Motor neuron (in vitro differentiated cells): ENCODE data around the gene IL17REL. TPM values are rescaled to one million over a fixed set of nuclear protein-coding genes. Genes with fewer than 3 reads are reported as not detected.

Source experiments
- ATAC-seq, 8 experiments: fragments of 200-7000 bp; cut with Tn5 transposase; replicated peaks in 6 of 8; 2 replicates each; pipeline ENCODE4 v1.8.0; 2021; ENCODE audit warnings: mild to moderate bottlenecking in 8 of 8, moderate library complexity in 8 of 8
- H3K27ac ChIP-seq, 2 donors: fragments of 250-450 bp; sonication (Bioruptor Pico); 2 replicates each; pipeline ENCODE4 v1.9.0; 2021; ENCODE audit warnings: antibody characterized with exemption in 2 of 2, mild to moderate bottlenecking in 2 of 2, moderate library complexity in 1 of 2
- H3K4me1 ChIP-seq, 2 donors: fragments of 250-450 bp; sonication (Bioruptor Pico); replicated peaks in 1 of 2; 2 replicates each; pipeline ENCODE4 v1.6.1; 2021; ENCODE audit warnings: antibody characterized with exemption in 2 of 2, mild to moderate bottlenecking in 2 of 2, moderate library complexity in 1 of 2
- H3K4me3 ChIP-seq, 5 donors: fragments of 250-450 bp; sonication (Bioruptor Pico); 2 replicates each; pipeline ENCODE4 v1.9.0; 2021; ENCODE audit warnings: antibody characterized with exemption in 5 of 5, mild to moderate bottlenecking in 5 of 5, moderate library complexity in 4 of 5
- WGBS, 10 experiments: fragments of 450-650 bp; shearing (Covaris generic); methylation state at CpG; one replicate each; pipeline ENCODE4 v1.0.0; 2022; 5-methylcytosine and 5-hydroxymethylcytosine counted together
- in situ Hi-C, 9 experiments: fragments of 400-800 bp; cut with MboI; loops; one replicate each; pipeline ENCODE4 v1.15.0; 2021; ENCODE audit warnings: low sequenced_read_pairs in 9 of 9, low pct_unique_long_range_greater_than_20kb in 2 of 9; ENCODE audit not compliant: unreplicated experiment in 9 of 9
- total RNA-seq, 8 experiments: library from RNA; unstranded; fragments of 300-600 nt; gene quantifications; 2 replicates each; pipeline versions ENCODE4 v1.2.3 to v1.2.4, GENCODE V29; 2022

IL17REL gene
- under 1 TPM in 5 of 8 experiments, not detected in 3; 0.07 to 0.47 (median 0.20) TPM for total RNA-seq

- ATAC-seq: peak in 7 of 8 experiments; percentile 40 to 71 (median 44)
- in situ Hi-C loops: no loop called here
- Histone ChIP-seq H3K4me3 (no peak within 1 kb of the TSS), H3K27ac (no peak within 1 kb of the TSS), H3K4me1 (peaks cover 0 to 11% of the 10 kb centered on the region in 2 donors)
- 0 to 56% (median 32%) methylated on average over 1 to 5 of the region's 29 CpGs; no CpG with 5 or more reads in 3 of the 10 experiments for WGBS, 10 experiments
Measured at GRCh38 chr22:50012211-50013181, at the start of gene IL17REL. Gene IL17REL (minus strand): TSS chr22:50012765. CDS start chr22:50012646, 119 bp downstream.

- in situ Hi-C loops: no loop called here
- WGBS, 10 experiments: 0 to 93% (median 39%) methylated on average over 1 to 7 of the region's 17 CpGs; no CpG with 5 or more reads in 5 of the 10 experiments
Measured at GRCh38 chr22:50061824-50062355, 49.3 kb upstream of the IL17REL start.

GRCh38 chr22:50061141-50061823 lies 48.7 kb upstream of the IL17REL start:
- H3K4me3 ChIP-seq: no peak overlapping the region
- H3K27ac ChIP-seq: no peak overlapping the region
- in situ Hi-C loops: no loop called here
- peak in 1 of 8 experiments; percentile 0 for ATAC-seq
- WGBS, 10 experiments: 38 to 93% (median 89%) methylated on average over 4 to 16 of the region's 27 CpGs; no CpG with 5 or more reads in 4 of the 10 experiments
- peaks cover 14 to 25% of the 10 kb centered on the region in 2 donors for H3K4me1 ChIP-seq

More at GRCh38 chr22:50061824-50062355, 49.3 kb upstream of the IL17REL start:
- no peak overlapping the region for H3K4me3 ChIP-seq
- ATAC-seq: no peak
- H3K27ac ChIP-seq: no peak overlapping the region
- peaks cover 14 to 25% of the 10 kb centered on the region in 2 donors for H3K4me1 ChIP-seq

- Histone ChIP-seq H3K27ac (no peak overlapping the region), H3K4me1 (peaks cover 14 to 25% of the 10 kb centered on the region in 2 donors), H3K4me3 (no peak overlapping the region)
- in situ Hi-C loops: no loop called here
- ATAC-seq: peak in 5 of 8 experiments; percentile 45 to 71 (median 59)
- WGBS, 10 experiments: 0 to 84% (median 79%) methylated on average over 1 to 13 of the region's 28 CpGs; no CpG with 5 or more reads in 7 of the 10 experiments
Measured at GRCh38 chr22:50060441-50061140, 48.0 kb upstream of the IL17REL start.

- 48 to 100% (median 73%) methylated on average over 1 to 5 of the region's 7 CpGs; no CpG with 5 or more reads in 3 of the 10 experiments for WGBS, 10 experiments
- no peak overlapping the region for H3K27ac ChIP-seq
Measured at GRCh38 chr22:50059881-50060262, 47.3 kb upstream of the IL17REL start.

GRCh38 chr22:50058906-50059880 lies 46.6 kb upstream of the IL17REL start:
- no peak overlapping the region for H3K4me3 ChIP-seq
- H3K27ac ChIP-seq: no peak overlapping the region
- 0 to 20% (median 0%) methylated on average over 1 to 6 of the region's 31 CpGs; no CpG with 5 or more reads in 5 of the 10 experiments for WGBS, 10 experiments
- peak; percentile 56 to 74 (median 67) for ATAC-seq
- peaks cover 14 to 25% of the 10 kb centered on the region in 2 donors for H3K4me1 ChIP-seq
- in situ Hi-C loops: no loop called here

More at GRCh38 chr22:50059881-50060262, 47.3 kb upstream of the IL17REL start:
- Histone ChIP-seq H3K4me1 (peaks cover 14 to 25% of the 10 kb centered on the region in 2 donors), H3K4me3 (no peak overlapping the region)
- in situ Hi-C loops: no loop called here
- ATAC-seq: no peak

- Histone ChIP-seq H3K27ac (no peak within 1 kb of the TSS), H3K4me1 (peaks cover 14 to 25% of the 10 kb centered on the region in 2 donors), H3K4me3 (no peak within 1 kb of the TSS)
- peak in 4 of 8 experiments; percentile 10 to 19 (median 10) for ATAC-seq
- in situ Hi-C loops: no loop called here
- WGBS, 10 experiments: no CpG with 5 or more reads among the region's 102 CpGs
Measured at GRCh38 chr22:50058061-50058905, 45.7 kb upstream of the IL17REL start, which contains the start of gene TTLL8. Gene TTLL8 (minus strand): TSS chr22:50058298.

GRCh38 chr22:50057278-50058060 lies 44.9 kb upstream of the IL17REL start:
- in situ Hi-C loops: no loop called here
- no peak overlapping the region for H3K4me3 ChIP-seq
- no peak for ATAC-seq
- H3K4me1 ChIP-seq: peaks cover 14 to 25% of the 10 kb centered on the region in 2 donors
- no CpG with 5 or more reads among the region's 14 CpGs for WGBS, 10 experiments
- no peak overlapping the region for H3K27ac ChIP-seq

- no peak overlapping the region for H3K4me3 ChIP-seq
- peaks cover 14 to 25% of the 10 kb centered on the region in 2 donors for H3K4me1 ChIP-seq
- ATAC-seq: no peak
- in situ Hi-C loops: no loop called here
- whole genome bisulfite sequencing, 10 experiments: 40 to 100% (median 75%) methylated on average over 1 to 17 of the region's 34 CpGs; no CpG with 5 or more reads in 3 of the 10 experiments
- no peak overlapping the region for H3K27ac ChIP-seq
Measured at GRCh38 chr22:50056214-50056972, 43.8 kb upstream of the IL17REL start.

GRCh38 chr22:50053861-50054260 lies 41.3 kb upstream of the IL17REL start:
- Histone ChIP-seq H3K4me1 (peaks cover 2 to 5% of the 10 kb centered on the region in 2 donors), H3K4me3 (no peak overlapping the region), H3K27ac (no peak overlapping the region)
- in situ Hi-C loops: no loop called here
- no peak for ATAC-seq
- 67 to 95% (median 88%) methylated on average over 2 to 15 of the region's 18 CpGs; no CpG with 5 or more reads in 6 of the 10 experiments for WGBS, 10 experiments
